WTC11 (cell line): ENCODE results near the gene ZNF775.

Experiments used
- FOXK1 ChIP-seq: sonication (generic); formaldehyde crosslinking; IDR thresholded peaks from 2 replicates; pipeline ENCODE4 v1.8.0; 2022; ENCODE audit warnings: mild to moderate bottlenecking, moderate library complexity, missing genetic modification reagents
- NFYB ChIP-seq: sonication (generic); formaldehyde crosslinking; conservative IDR thresholded peaks from 2 replicates; pipeline ENCODE4 v1.8.0; 2022; ENCODE audit warnings: low read depth, missing genetic modification reagents
- SP1 ChIP-seq: sonication (generic); formaldehyde crosslinking; conservative IDR thresholded peaks from 2 replicates; pipeline ENCODE4 v1.8.1; 2022; ENCODE audit warnings: missing genetic modification reagents
- TEAD4 ChIP-seq: sonication (generic); formaldehyde crosslinking; IDR thresholded peaks from 2 replicates; pipeline ENCODE4 v1.8.0; 2022; ENCODE audit warnings: mild to moderate bottlenecking, missing genetic modification reagents
- TF ChIP-seq, protein P1 (sequence below): fragments of 200-600 bp; IDR thresholded peaks from 2 replicates; pipeline ENCODE4 v1.8.0; 2022; ENCODE audit warnings: antibody characterized with exemption
- TF ChIP-seq, protein P2 (sequence below): sonication (generic); formaldehyde crosslinking; IDR thresholded peaks from 2 replicates; pipeline ENCODE4 v1.8.1; 2023; ENCODE audit warnings: mild to moderate bottlenecking, missing genetic modification reagents, moderate library complexity
- TF ChIP-seq, protein P3 (sequence below): sonication (generic); formaldehyde crosslinking; IDR thresholded peaks from 2 replicates; pipeline ENCODE4 v1.8.0; 2022; ENCODE audit warnings: mild to moderate bottlenecking, missing genetic modification reagents
- TF ChIP-seq, protein P4 (sequence below): sonication (generic); formaldehyde crosslinking; IDR thresholded peaks from 2 replicates; pipeline ENCODE4 v1.8.1; 2023; ENCODE audit warnings: mild to moderate bottlenecking, missing genetic modification reagents, borderline replicate concordance
- TF ChIP-seq, protein P5 (sequence below): fragments of 250-450 bp; sonication (Bioruptor Pico); IDR thresholded peaks from 2 replicates; pipeline ENCODE4 v1.9.0; 2021; ENCODE audit warnings: mild to moderate bottlenecking

DNA sequence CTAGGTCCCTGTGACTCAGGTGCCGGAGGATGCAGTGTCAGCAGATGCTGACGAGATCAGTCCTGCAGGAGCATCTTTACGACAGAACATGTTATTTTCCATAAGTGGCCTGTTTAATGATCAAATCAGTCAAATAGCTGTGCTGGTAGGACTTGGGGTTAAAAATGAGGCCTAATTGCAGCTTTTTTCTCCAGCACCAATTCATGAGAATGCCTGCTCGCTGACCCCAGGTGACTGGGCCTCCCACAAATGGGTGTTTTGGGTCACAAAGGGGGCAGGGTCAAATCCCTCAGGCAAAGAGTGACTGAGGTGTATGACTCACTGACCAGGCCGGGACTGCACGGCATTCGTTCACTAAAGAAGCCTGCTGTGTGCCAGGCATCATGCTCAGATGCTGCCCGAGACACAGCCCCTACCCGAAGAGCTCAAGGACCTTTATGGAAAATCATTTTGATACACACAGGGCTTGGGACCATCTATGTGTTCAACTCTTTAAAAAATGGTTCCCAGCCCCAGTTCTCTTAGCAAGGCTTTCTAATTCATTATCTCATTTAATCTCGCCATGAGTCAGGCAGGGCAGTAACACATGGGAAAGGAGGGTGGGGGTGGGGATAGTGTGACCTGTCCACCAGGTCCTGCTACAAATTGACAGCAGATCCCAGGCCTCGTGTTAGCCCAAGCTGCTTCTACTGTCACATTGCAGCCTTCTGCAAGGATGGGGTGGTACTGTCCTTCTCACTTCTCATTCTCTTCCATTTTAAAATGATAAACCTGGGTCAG is 21.1 kb downstream of the ZNF775 start:
- TF ChIP-seq, protein P1, sequence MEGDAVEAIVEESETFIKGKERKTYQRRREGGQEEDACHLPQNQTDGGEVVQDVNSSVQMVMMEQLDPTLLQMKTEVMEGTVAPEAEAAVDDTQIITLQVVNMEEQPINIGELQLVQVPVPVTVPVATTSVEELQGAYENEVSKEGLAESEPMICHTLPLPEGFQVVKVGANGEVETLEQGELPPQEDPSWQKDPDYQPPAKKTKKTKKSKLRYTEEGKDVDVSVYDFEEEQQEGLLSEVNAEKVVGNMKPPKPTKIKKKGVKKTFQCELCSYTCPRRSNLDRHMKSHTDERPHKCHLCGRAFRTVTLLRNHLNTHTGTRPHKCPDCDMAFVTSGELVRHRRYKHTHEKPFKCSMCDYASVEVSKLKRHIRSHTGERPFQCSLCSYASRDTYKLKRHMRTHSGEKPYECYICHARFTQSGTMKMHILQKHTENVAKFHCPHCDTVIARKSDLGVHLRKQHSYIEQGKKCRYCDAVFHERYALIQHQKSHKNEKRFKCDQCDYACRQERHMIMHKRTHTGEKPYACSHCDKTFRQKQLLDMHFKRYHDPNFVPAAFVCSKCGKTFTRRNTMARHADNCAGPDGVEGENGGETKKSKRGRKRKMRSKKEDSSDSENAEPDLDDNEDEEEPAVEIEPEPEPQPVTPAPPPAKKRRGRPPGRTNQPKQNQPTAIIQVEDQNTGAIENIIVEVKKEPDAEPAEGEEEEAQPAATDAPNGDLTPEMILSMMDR: no peak
- TF ChIP-seq, protein P2, sequence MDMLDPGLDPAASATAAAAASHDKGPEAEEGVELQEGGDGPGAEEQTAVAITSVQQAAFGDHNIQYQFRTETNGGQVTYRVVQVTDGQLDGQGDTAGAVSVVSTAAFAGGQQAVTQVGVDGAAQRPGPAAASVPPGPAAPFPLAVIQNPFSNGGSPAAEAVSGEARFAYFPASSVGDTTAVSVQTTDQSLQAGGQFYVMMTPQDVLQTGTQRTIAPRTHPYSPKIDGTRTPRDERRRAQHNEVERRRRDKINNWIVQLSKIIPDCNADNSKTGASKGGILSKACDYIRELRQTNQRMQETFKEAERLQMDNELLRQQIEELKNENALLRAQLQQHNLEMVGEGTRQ (CRISPR knock-in tag): no peak
- TF ChIP-seq, protein P3, sequence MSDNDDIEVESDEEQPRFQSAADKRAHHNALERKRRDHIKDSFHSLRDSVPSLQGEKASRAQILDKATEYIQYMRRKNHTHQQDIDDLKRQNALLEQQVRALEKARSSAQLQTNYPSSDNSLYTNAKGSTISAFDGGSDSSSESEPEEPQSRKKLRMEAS (CRISPR knock-in tag): no peak
- TF ChIP-seq, protein P4, sequence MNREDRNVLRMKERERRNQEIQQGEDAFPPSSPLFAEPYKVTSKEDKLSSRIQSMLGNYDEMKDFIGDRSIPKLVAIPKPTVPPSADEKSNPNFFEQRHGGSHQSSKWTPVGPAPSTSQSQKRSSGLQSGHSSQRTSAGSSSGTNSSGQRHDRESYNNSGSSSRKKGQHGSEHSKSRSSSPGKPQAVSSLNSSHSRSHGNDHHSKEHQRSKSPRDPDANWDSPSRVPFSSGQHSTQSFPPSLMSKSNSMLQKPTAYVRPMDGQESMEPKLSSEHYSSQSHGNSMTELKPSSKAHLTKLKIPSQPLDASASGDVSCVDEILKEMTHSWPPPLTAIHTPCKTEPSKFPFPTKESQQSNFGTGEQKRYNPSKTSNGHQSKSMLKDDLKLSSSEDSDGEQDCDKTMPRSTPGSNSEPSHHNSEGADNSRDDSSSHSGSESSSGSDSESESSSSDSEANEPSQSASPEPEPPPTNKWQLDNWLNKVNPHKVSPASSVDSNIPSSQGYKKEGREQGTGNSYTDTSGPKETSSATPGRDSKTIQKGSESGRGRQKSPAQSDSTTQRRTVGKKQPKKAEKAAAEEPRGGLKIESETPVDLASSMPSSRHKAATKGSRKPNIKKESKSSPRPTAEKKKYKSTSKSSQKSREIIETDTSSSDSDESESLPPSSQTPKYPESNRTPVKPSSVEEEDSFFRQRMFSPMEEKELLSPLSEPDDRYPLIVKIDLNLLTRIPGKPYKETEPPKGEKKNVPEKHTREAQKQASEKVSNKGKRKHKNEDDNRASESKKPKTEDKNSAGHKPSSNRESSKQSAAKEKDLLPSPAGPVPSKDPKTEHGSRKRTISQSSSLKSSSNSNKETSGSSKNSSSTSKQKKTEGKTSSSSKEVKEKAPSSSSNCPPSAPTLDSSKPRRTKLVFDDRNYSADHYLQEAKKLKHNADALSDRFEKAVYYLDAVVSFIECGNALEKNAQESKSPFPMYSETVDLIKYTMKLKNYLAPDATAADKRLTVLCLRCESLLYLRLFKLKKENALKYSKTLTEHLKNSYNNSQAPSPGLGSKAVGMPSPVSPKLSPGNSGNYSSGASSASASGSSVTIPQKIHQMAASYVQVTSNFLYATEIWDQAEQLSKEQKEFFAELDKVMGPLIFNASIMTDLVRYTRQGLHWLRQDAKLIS (CRISPR knock-in tag): no peak
- TF ChIP-seq NFYB (no peak), SP1 (no peak), TEAD4 (no peak), FOXK1 (CRISPR knock-in tag) (no peak)
- TF ChIP-seq, protein P5, sequence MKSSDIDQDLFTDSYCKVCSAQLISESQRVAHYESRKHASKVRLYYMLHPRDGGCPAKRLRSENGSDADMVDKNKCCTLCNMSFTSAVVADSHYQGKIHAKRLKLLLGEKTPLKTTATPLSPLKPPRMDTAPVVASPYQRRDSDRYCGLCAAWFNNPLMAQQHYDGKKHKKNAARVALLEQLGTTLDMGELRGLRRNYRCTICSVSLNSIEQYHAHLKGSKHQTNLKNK (CRISPR knock-in tag): no peak
